OCI-LY1 (cell line): Measurements from ENCODE around the gene SRPRA.

ENCODE experiments used
- H2AFZ ChIP-seq: fragments of 200-600 bp; sonication (generic), shearing (Covaris generic); 2 replicates; pipeline ENCODE4 v1.6.0; 2014; ENCODE audit warnings: antibody characterized with exemption, mild to moderate bottlenecking, low read length
- H3F3A ChIP-seq: fragments of 200-600 bp; sonication (generic), shearing (Covaris generic); 2 replicates; pipeline ENCODE4 v1.6.0; 2014; ENCODE audit warnings: mild to moderate bottlenecking, antibody characterized with exemption, low read length, moderate library complexity; ENCODE audit not compliant: insufficient read depth
- H3K27ac ChIP-seq: fragments of 200-600 bp; sonication (generic); 2 replicates; pipeline ENCODE4 v1.5.1; 2014; ENCODE audit warnings: low read length, mixed run types, mild to moderate bottlenecking, low read depth; ENCODE audit not compliant: poor library complexity, severe bottlenecking
- H3K27me3 ChIP-seq: fragments of 200-600 bp; sonication (generic); 2 replicates; pipeline ENCODE4 v1.6.0; 2014; ENCODE audit warnings: antibody characterized with exemption, mild to moderate bottlenecking, low read length, moderate library complexity; ENCODE audit not compliant: insufficient read depth
- H3K36me3 ChIP-seq: fragments of 200-600 bp; sonication (generic); 2 replicates; pipeline ENCODE4 v1.6.1; 2014; ENCODE audit warnings: mild to moderate bottlenecking, antibody characterized with exemption, low read length, moderate library complexity, mixed read lengths; ENCODE audit not compliant: insufficient read depth
- H3K4me1 ChIP-seq: fragments of 200-600 bp; sonication (generic); 2 replicates; pipeline ENCODE4 v1.5.1; 2014; ENCODE audit warnings: mild to moderate bottlenecking, low read length, moderate library complexity; ENCODE audit not compliant: insufficient read depth, severe bottlenecking
- H3K4me2 ChIP-seq: fragments of 200-600 bp; sonication (generic), shearing (Covaris generic); 2 replicates; pipeline ENCODE4 v1.6.1; 2014; ENCODE audit warnings: low read length
- H3K4me3 ChIP-seq: fragments of 200-600 bp; sonication (generic); 2 replicates; pipeline ENCODE4 v1.5.1; 2014; ENCODE audit warnings: low read length, low read depth, mild to moderate bottlenecking, mixed read lengths; ENCODE audit not compliant: poor library complexity, severe bottlenecking
- H3K79me2 ChIP-seq: fragments of 200-600 bp; shearing (Covaris generic); 2 replicates; pipeline ENCODE4 v1.6.1; 2016; ENCODE audit warnings: mixed run types, low read length, mixed read lengths; ENCODE audit not compliant: insufficient read depth
- H3K9ac ChIP-seq: fragments of 200-600 bp; sonication (generic), shearing (Covaris generic); 2 replicates; pipeline ENCODE4 v1.6.1; 2014; ENCODE audit warnings: mild to moderate bottlenecking, low read length, mixed read lengths
- H3K9me2 ChIP-seq: fragments of 200-600 bp; sonication (generic), shearing (Covaris generic); 2 replicates; pipeline ENCODE4 v1.6.1; 2014; ENCODE audit warnings: low read depth, mild to moderate bottlenecking, low read length, mixed read lengths
- H3K9me3 ChIP-seq: fragments of 200-600 bp; shearing (Covaris generic); 2 replicates; pipeline ENCODE4 v1.6.1; 2014; ENCODE audit warnings: low read length, mixed read lengths
- H4K20me1 ChIP-seq: fragments of 200-600 bp; sonication (generic), shearing (Covaris generic); 2 replicates; pipeline ENCODE4 v1.6.0; 2016; ENCODE audit warnings: mild to moderate bottlenecking, low read length; ENCODE audit not compliant: insufficient read depth
- EZH2 ChIP-seq: fragments of 200-600 bp; sonication (generic), shearing (Covaris generic); IDR thresholded peaks from 2 replicates; pipeline ENCODE4 v1.8.0; 2017; ENCODE audit warnings: borderline replicate concordance, mixed run types, mild to moderate bottlenecking, antibody characterized with exemption, low read length, moderate library complexity, mixed read lengths
- TF ChIP-seq, protein P1 (sequence below): fragments of 200-600 bp; sonication (generic), shearing (Covaris generic); IDR thresholded peaks from 2 replicates; pipeline ENCODE4 v1.5.1; 2017; ENCODE audit warnings: mild to moderate bottlenecking, antibody characterized with exemption, low read length, moderate library complexity, mixed read lengths

The SRPRA gene

GRCh38 chr11:126282736-126283591 is 14.3 kb upstream of the SRPRA start, which contains the start of gene TIRAP:
TSS of gene TIRAP (plus strand) at chr11:126283093. CDS start at chr11:126290895, 7,802 bp downstream.
- Histone ChIP-seq H3F3A (no peaks in the 10 kb centered on the region), H3K27me3 (no peaks in the 10 kb centered on the region), H2AFZ (no peak within 1 kb of the TSS), H3K36me3 (0 out of 2 replicates have a peak, but pooled peaks cover 4% of the 10 kb centered on the region), H3K4me3 (peak within 1 kb of the TSS; percentile 83), H3K9me2 (no peaks in the 10 kb centered on the region), H3K27ac (peak within 1 kb of the TSS; percentile 84), H3K4me1 (peaks cover 28% of the 10 kb centered on the region), H3K4me2 (peak within 1 kb of the TSS; percentile 90), H3K79me2 (no peaks in the 10 kb centered on the region), H3K9me3 (no peaks in the 10 kb centered on the region), H4K20me1 (no peaks in the 10 kb centered on the region), H3K9ac (peak within 1 kb of the TSS; percentile 88)
- TF ChIP-seq, protein P1, sequence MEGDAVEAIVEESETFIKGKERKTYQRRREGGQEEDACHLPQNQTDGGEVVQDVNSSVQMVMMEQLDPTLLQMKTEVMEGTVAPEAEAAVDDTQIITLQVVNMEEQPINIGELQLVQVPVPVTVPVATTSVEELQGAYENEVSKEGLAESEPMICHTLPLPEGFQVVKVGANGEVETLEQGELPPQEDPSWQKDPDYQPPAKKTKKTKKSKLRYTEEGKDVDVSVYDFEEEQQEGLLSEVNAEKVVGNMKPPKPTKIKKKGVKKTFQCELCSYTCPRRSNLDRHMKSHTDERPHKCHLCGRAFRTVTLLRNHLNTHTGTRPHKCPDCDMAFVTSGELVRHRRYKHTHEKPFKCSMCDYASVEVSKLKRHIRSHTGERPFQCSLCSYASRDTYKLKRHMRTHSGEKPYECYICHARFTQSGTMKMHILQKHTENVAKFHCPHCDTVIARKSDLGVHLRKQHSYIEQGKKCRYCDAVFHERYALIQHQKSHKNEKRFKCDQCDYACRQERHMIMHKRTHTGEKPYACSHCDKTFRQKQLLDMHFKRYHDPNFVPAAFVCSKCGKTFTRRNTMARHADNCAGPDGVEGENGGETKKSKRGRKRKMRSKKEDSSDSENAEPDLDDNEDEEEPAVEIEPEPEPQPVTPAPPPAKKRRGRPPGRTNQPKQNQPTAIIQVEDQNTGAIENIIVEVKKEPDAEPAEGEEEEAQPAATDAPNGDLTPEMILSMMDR, result no peak
- TF ChIP-seq EZH2, result no peak

GRCh38 chr11:126282361-126282735 is 13.7 kb upstream of the SRPRA start:
- Histone ChIP-seq H3K9me3 (no peaks in the 10 kb centered on the region), H3K4me2 (peak overlapping the region; percentile 90), H3K36me3 (peaks cover 9% of the 10 kb centered on the region; the same call in 1 of the 2 replicates), H3F3A (no peaks in the 10 kb centered on the region), H4K20me1 (no peaks in the 10 kb centered on the region), H3K9ac (peak overlapping the region; percentile 88), H3K9me2 (no peaks in the 10 kb centered on the region), H2AFZ (no peak overlapping the region), H3K79me2 (no peaks in the 10 kb centered on the region), H3K4me1 (peaks cover 28% of the 10 kb centered on the region), H3K27me3 (no peaks in the 10 kb centered on the region), H3K27ac (peak overlapping the region; percentile 70), H3K4me3 (peak overlapping the region; percentile 83)
- TF ChIP-seq, protein P1, result no peak
- TF ChIP-seq EZH2, result no peak

- H3K4me3 ChIP-seq, result no peak overlapping the region
- no peaks in the 10 kb centered on the region for H3F3A ChIP-seq
- H3K27me3 ChIP-seq, result no peaks in the 10 kb centered on the region
- H3K27ac ChIP-seq, result peak overlapping the region; percentile 70
- H3K4me1 ChIP-seq, result peaks cover 28% of the 10 kb centered on the region
- no peaks in the 10 kb centered on the region for H3K9me2 ChIP-seq
- no peak overlapping the region for H2AFZ ChIP-seq
- H3K4me2 ChIP-seq, result no peak overlapping the region
- H4K20me1 ChIP-seq, result no peaks in the 10 kb centered on the region
- H3K79me2 ChIP-seq, result no peaks in the 10 kb centered on the region
- no peaks in the 10 kb centered on the region for H3K9me3 ChIP-seq
- no peak overlapping the region for H3K9ac ChIP-seq
- H3K36me3 ChIP-seq, result peaks cover 13% of the 10 kb centered on the region; the same call in 1 of the 2 replicates
- TF ChIP-seq EZH2, result no peak
- TF ChIP-seq, protein P1, result no peak
These were observed 13.0 kb upstream of the SRPRA start for GRCh38 chr11:126281666-126282175.
